Activated CD4-positive, CD25-positive, alpha-beta regulatory T cell treated with anti-CD3 and anti-CD28 coated beads, Interleukin-2, amount 50 U/mL, for 16 hours (primary cell): ENCODE results near the gene CFAP221.
A peak's percentile ranks its signal among the peaks of the same experiment; 100 is the strongest.
"Not testable (repeated sequence)": the region's sequence is repeated elsewhere in the genome, so short reads cannot be mapped to it uniquely, and the experiment has no call there.

ENCODE experiments used
- DNase-seq: peaks from one replicate; pipeline ENCODE4 v3.0.0-alpha.2; 2020; ENCODE audit warnings: low read depth, low spot score

CFAP221 gene

GRCh38 chr2:119586085-119586484, 41.8 kb downstream of the CFAP221 start:
- no peak for DNase-seq

GRCh38 chr2:119590873-119591272, 46.6 kb downstream of the CFAP221 start:
- DNase-seq = no peak

- no peak for DNase-seq
Measured at GRCh38 chr2:119591523-119591922, 47.3 kb downstream of the CFAP221 start.

GRCh38 chr2:119592436-119592835, 48.2 kb downstream of the CFAP221 start:
- DNase-seq = no peak

- DNase-seq = no peak
Measured at GRCh38 chr2:119596638-119597037, 52.4 kb downstream of the CFAP221 start.

GRCh38 chr2:119598596-119599263, 54.5 kb downstream of the CFAP221 start:
- DNase-seq = no peak

GRCh38 chr2:119599384-119599783, 55.1 kb downstream of the CFAP221 start:
- no peak for DNase-seq

GRCh38 chr2:119605096-119605495, 60.8 kb downstream of the CFAP221 start:
- no peak for DNase-seq

- DNase-seq = no peak
Measured at GRCh38 chr2:119606674-119607073, 62.4 kb downstream of the CFAP221 start.

- no peak for DNase-seq
Measured at GRCh38 chr2:119608553-119608952, 64.3 kb downstream of the CFAP221 start.

- no peak for DNase-seq
Measured at GRCh38 chr2:119609337-119609736, 65.1 kb downstream of the CFAP221 start.

GRCh38 chr2:119614140-119614539, 69.9 kb downstream of the CFAP221 start:
- not testable (repeated sequence) for DNase-seq

GRCh38 chr2:119616421-119616820, 72.2 kb downstream of the CFAP221 start:
- no peak for DNase-seq

- DNase-seq = no peak
Measured at GRCh38 chr2:119617455-119617854, 73.2 kb downstream of the CFAP221 start.

- DNase-seq = not testable (repeated sequence)
Measured at GRCh38 chr2:119618725-119619124, 74.5 kb downstream of the CFAP221 start.

GRCh38 chr2:119625226-119625625, 81.0 kb downstream of the CFAP221 start:
- no peak for DNase-seq

GRCh38 chr2:119629323-119629825, 85.1 kb downstream of the CFAP221 start:
- DNase-seq = no peak

- DNase-seq = no peak
Measured at GRCh38 chr2:119630121-119630520, 85.9 kb downstream of the CFAP221 start.

- DNase-seq = no peak
Measured at GRCh38 chr2:119637371-119637770, 93.1 kb downstream of the CFAP221 start.

GRCh38 chr2:119638246-119638645, 94.0 kb downstream of the CFAP221 start:
- no peak for DNase-seq

GRCh38 chr2:119638685-119639554, 94.7 kb downstream of the CFAP221 start:
- no peak for DNase-seq

- peak; percentile 53 for DNase-seq
Measured at GRCh38 chr2:119641562-119642258, 97.5 kb downstream of the CFAP221 start.
